ENCODE measurements around the gene PPIF. TPM values are rescaled to one million over a fixed set of nuclear protein-coding genes. Genes with fewer than 3 reads are reported as not detected.
A peak's percentile ranks its signal among the peaks of the same experiment; 100 is the strongest.

Gene PPIF
- total and polyA plus RNA-seq, 7 experiments from 2014 or later, result 8.7 to 192 (median 24.0) TPM

GRCh38 chr10:79376751-79377556 is 29.7 kb downstream of the PPIF start:
- no peak overlapping the region for H3K4me3 Mint-ChIP-seq
- no peak overlapping the region for H3K27ac Mint-ChIP-seq
- no peak overlapping the region for H3K27ac ChIP-seq (ENCODE audit: low read depth, low read length)
- H3K27me3 Mint-ChIP-seq, result peaks cover 0 to 16% (median 0%) of the 10 kb centered on the region in 5 donors
- intact Hi-C loops (cut with micrococcal nuclease), result no loop called here
- no peak overlapping the region for H3K4me3 ChIP-seq (ENCODE audit: low read length)
- ATAC-seq, result no peak
- H3K9me3 ChIP-seq (ENCODE audit: control insufficient read depth in 2 of 3, low read length in 3 of 3), result no peaks in the 10 kb centered on the region
- no peak for DNase-seq
- ChIA-PET POLR2A (no interaction called here), CTCF (no interaction called here)
- H3K36me3 Mint-ChIP-seq, result no peaks in the 10 kb centered on the region
- H3K27me3 ChIP-seq (ENCODE audit: control insufficient read depth in 2 of 2, insufficient read depth in 2 of 2, low read length in 2 of 2), result no peaks in the 10 kb centered on the region
- H3K36me3 ChIP-seq (ENCODE audit: control insufficient read depth in 2 of 3, insufficient read depth in 3 of 3, low read length in 3 of 3), result no peaks in the 10 kb centered on the region
- H3K4me1 Mint-ChIP-seq, result peaks cover 0 to 11% (median 4%) of the 10 kb centered on the region in 7 donors
- peaks cover 0 to 5% of the 10 kb centered on the region in 2 donors for H3K4me1 ChIP-seq (ENCODE audit: control insufficient read depth in 2 of 2, insufficient read depth in 2 of 2, low read length in 2 of 2)
- no peaks in the 10 kb centered on the region for H3K9me3 Mint-ChIP-seq

- no peak for ATAC-seq
- peaks cover 0 to 11% (median 4%) of the 10 kb centered on the region in 7 donors for H3K4me1 Mint-ChIP-seq
- Histone ChIP-seq H3K9me3 (ENCODE audit: control insufficient read depth in 2 of 3, low read length in 3 of 3) (no peaks in the 10 kb centered on the region), H3K4me3 (ENCODE audit: low read length) (no peak overlapping the region), H3K4me1 (ENCODE audit: control insufficient read depth in 2 of 2, insufficient read depth in 2 of 2, low read length in 2 of 2) (peaks cover 0 to 5% of the 10 kb centered on the region in 2 donors), H3K27ac (ENCODE audit: low read depth, low read length) (no peak overlapping the region), H3K36me3 (ENCODE audit: control insufficient read depth in 2 of 3, insufficient read depth in 3 of 3, low read length in 3 of 3) (no peaks in the 10 kb centered on the region), H3K27me3 (ENCODE audit: control insufficient read depth in 2 of 2, insufficient read depth in 2 of 2, low read length in 2 of 2) (no peaks in the 10 kb centered on the region)
- ChIA-PET POLR2A (no interaction called here), CTCF (no interaction called here)
- peaks cover 0 to 10% (median 0%) of the 10 kb centered on the region in 5 donors for H3K27me3 Mint-ChIP-seq
- intact Hi-C loops (cut with micrococcal nuclease), result no loop called here
- no peak overlapping the region for H3K27ac Mint-ChIP-seq
- H3K9me3 Mint-ChIP-seq, result no peaks in the 10 kb centered on the region
- no peak for DNase-seq
- H3K4me3 Mint-ChIP-seq, result no peak overlapping the region
- no peaks in the 10 kb centered on the region for H3K36me3 Mint-ChIP-seq
These were observed 30.5 kb downstream of the PPIF start for GRCh38 chr10:79377557-79378382.

GRCh38 chr10:79378383-79378646 is 31.0 kb downstream of the PPIF start:
- ATAC-seq (no peak), DNase-seq (no peak)
- no peak overlapping the region for H3K4me3 Mint-ChIP-seq
- intact Hi-C loops (cut with micrococcal nuclease), result no loop called here
- Histone ChIP-seq H3K4me1 (ENCODE audit: control insufficient read depth in 2 of 2, insufficient read depth in 2 of 2, low read length in 2 of 2) (peaks cover 0 to 5% of the 10 kb centered on the region in 2 donors), H3K9me3 (ENCODE audit: control insufficient read depth in 2 of 3, low read length in 3 of 3) (no peaks in the 10 kb centered on the region), H3K27ac (ENCODE audit: low read depth, low read length) (no peak overlapping the region), H3K4me3 (ENCODE audit: low read length) (no peak overlapping the region), H3K36me3 (ENCODE audit: control insufficient read depth in 2 of 3, insufficient read depth in 3 of 3, low read length in 3 of 3) (no peaks in the 10 kb centered on the region), H3K27me3 (ENCODE audit: control insufficient read depth in 2 of 2, insufficient read depth in 2 of 2, low read length in 2 of 2) (no peaks in the 10 kb centered on the region)
- peaks cover 0 to 4% (median 0%) of the 10 kb centered on the region in 5 donors for H3K27me3 Mint-ChIP-seq
- no peaks in the 10 kb centered on the region for H3K9me3 Mint-ChIP-seq
- CTCF ChIA-PET, result no interaction called here
- H3K36me3 Mint-ChIP-seq, result no peaks in the 10 kb centered on the region
- H3K4me1 Mint-ChIP-seq, result peaks cover 0 to 11% (median 4%) of the 10 kb centered on the region in 7 donors
- POLR2A ChIA-PET, result no interaction called here
- no peak overlapping the region for H3K27ac Mint-ChIP-seq

- peak in 1 of 9 donors; percentile 17 for DNase-seq
These were observed 31.6 kb downstream of the PPIF start for GRCh38 chr10:79378647-79379511.

GRCh38 chr10:79379512-79380124 is 32.3 kb downstream of the PPIF start:
- Mint-ChIP-seq H3K4me3 (no peak overlapping the region), H3K9me3 (no peaks in the 10 kb centered on the region), H3K27ac (no peak overlapping the region), H3K36me3 (no peaks in the 10 kb centered on the region), H3K27me3 (no peaks in the 10 kb centered on the region), H3K4me1 (peaks cover 0 to 3% (median 2%) of the 10 kb centered on the region in 7 donors)
- Histone ChIP-seq H3K27ac (ENCODE audit: low read depth, low read length) (no peak overlapping the region), H3K36me3 (ENCODE audit: control insufficient read depth in 2 of 3, insufficient read depth in 3 of 3, low read length in 3 of 3) (no peaks in the 10 kb centered on the region), H3K9me3 (ENCODE audit: control insufficient read depth in 2 of 3, low read length in 3 of 3) (no peaks in the 10 kb centered on the region), H3K4me1 (ENCODE audit: control insufficient read depth in 2 of 2, insufficient read depth in 2 of 2, low read length in 2 of 2) (peaks cover 0 to 4% of the 10 kb centered on the region in 2 donors), H3K27me3 (ENCODE audit: control insufficient read depth in 2 of 2, insufficient read depth in 2 of 2, low read length in 2 of 2) (no peaks in the 10 kb centered on the region), H3K4me3 (ENCODE audit: low read length) (no peak overlapping the region)
- DNase-seq (peak in 1 of 9 donors; percentile 10), ATAC-seq (no peak)
- CTCF ChIA-PET, result interaction anchor here (0.7 kb wide), 1 partner anchor 88 kb away, joined by 3 read pairs; no protein-coding TSS in a partner anchor
- intact Hi-C loops (cut with micrococcal nuclease), result no loop called here
- POLR2A ChIA-PET, result no interaction called here

More at GRCh38 chr10:79378647-79379511, 31.6 kb downstream of the PPIF start:
- H3K4me1 ChIP-seq (ENCODE audit: control insufficient read depth in 2 of 2, insufficient read depth in 2 of 2, low read length in 2 of 2), result peaks cover 0 to 5% of the 10 kb centered on the region in 2 donors
- no peak for ATAC-seq
- H3K27ac Mint-ChIP-seq, result no peak overlapping the region
- CTCF ChIA-PET, result interaction anchor here (0.7 kb wide), 1 partner anchor 89 kb away, joined by 3 read pairs; no protein-coding TSS in a partner anchor
- H3K36me3 Mint-ChIP-seq, result no peaks in the 10 kb centered on the region
- H3K9me3 ChIP-seq (ENCODE audit: control insufficient read depth in 2 of 3, low read length in 3 of 3), result no peaks in the 10 kb centered on the region
- H3K4me1 Mint-ChIP-seq, result peaks cover 0 to 10% (median 4%) of the 10 kb centered on the region in 7 donors
- H3K9me3 Mint-ChIP-seq, result no peaks in the 10 kb centered on the region
- H3K27ac ChIP-seq (ENCODE audit: low read depth, low read length), result no peak overlapping the region
- no peaks in the 10 kb centered on the region for H3K27me3 Mint-ChIP-seq
- POLR2A ChIA-PET, result no interaction called here
- H3K36me3 ChIP-seq (ENCODE audit: control insufficient read depth in 2 of 3, insufficient read depth in 3 of 3, low read length in 3 of 3), result no peaks in the 10 kb centered on the region
- H3K4me3 ChIP-seq (ENCODE audit: low read length), result no peak overlapping the region
- intact Hi-C loops (cut with micrococcal nuclease), result no loop called here
- no peak overlapping the region for H3K4me3 Mint-ChIP-seq
- H3K27me3 ChIP-seq (ENCODE audit: control insufficient read depth in 2 of 2, insufficient read depth in 2 of 2, low read length in 2 of 2), result no peaks in the 10 kb centered on the region
